ENCODE data around the gene ADARB2.

The ADARB2 gene

GRCh38 chr10:1596482-1597099 is 140.7 kb downstream of the ADARB2 start:
- DNase-seq (ENCODE audit: low read depth in 3 of 3): no peak

DNA sequence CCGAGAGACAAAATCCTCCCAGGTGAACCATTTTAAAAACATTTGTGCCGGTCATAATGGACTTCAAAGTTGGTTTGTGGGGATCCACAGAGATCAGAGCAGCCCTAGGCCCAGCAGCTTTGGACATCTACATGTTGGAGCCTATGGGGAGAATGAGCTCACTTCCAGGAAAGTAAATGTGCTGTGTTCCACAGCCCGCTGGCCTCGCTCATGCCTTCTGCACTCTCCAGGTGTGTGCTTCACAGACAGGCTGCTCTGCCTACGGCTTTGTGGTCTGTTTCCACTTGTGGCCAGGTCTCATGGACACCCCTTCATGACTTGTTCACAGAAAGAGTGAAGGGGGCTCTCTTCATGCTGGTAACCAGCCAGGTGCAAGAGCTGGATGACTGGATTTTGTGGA is 141.6 kb downstream of the ADARB2 start:
- DNase-seq (ENCODE audit: low read depth in 3 of 3): no peak

GRCh38 chr10:1595242-1595600 is 142.1 kb downstream of the ADARB2 start:
- no peak for DNase-seq (ENCODE audit: low read depth in 3 of 3)

DNA sequence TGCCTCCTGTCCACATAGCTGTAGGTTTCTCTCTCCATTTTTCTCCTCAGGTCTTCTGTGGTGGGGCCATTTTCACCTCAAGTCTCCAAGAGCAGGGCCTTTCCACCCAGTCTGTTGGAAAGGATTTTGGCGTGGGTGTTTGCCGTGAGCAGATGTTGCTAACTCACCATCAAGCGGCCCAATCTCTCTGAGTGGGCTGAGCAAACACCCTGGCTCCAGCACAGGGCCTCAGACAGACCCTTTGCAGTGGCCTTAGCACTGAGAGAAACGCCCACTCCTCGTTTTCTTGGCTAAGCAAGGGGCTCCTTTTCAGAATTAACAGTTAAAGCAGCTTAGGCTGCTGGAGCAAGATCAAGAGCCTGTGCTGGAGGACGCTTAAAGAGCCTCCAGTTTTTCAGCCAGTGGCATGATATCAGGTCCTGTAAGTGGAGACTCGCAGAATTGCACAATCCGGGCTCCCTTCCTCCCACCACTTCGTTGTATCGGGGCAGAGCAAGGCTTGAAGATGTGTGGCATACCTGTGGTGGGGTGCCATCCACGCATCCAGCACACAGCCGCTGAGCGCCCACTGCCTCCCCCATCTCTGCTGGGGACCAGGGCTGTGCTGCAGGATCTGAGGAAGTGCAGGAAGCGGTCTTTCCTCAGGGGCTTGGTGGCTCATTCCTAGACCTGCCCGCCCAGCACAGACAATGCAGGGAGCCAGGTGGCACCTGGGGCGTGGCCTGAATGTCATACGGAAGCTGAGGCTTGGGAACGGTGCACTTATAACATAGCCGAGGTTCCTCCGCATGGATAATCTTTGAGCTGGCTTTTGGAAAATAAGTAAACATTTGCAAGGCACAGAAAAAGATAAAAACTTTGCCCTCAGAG is 142.7 kb downstream of the ADARB2 start:
- no peak for DNase-seq (ENCODE audit: low read depth in 3 of 3)

GRCh38 chr10:1591742-1592141 is 145.6 kb downstream of the ADARB2 start:
- no peak for DNase-seq (ENCODE audit: low read depth in 3 of 3)

DNA sequence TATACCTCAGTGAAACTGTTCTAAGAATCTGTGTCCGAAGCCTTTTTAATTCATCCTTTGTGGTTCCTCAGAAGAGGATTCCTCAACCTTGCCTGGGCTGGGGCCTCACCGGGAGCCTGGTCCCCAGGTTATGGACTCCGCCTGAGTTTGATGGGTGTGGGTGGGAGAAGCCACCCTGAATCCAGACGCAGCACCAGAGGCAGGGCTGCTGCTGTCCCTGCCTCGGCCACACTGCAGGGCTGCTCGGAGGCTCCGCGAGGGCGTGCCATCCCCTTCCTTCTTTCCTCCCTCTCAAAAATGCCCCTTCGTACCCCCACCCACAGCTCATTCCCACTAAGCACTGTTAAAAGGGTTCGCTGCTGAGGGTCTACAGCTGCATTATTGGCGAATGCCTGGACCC is 146.3 kb downstream of the ADARB2 start:
- no peak for DNase-seq (ENCODE audit: low read depth in 3 of 3)

- no peak for DNase-seq (ENCODE audit: low read depth in 3 of 3)
Measured at GRCh38 chr10:1589257-1589656, 148.1 kb downstream of the ADARB2 start.

GRCh38 chr10:1582739-1583138 is 154.6 kb downstream of the ADARB2 start:
- no peak for DNase-seq (ENCODE audit: low read depth in 3 of 3)

GRCh38 chr10:1581189-1581588 is 156.1 kb downstream of the ADARB2 start:
- DNase-seq (ENCODE audit: low read depth in 3 of 3): no peak

GRCh38 chr10:1579671-1580070 is 157.7 kb downstream of the ADARB2 start:
- DNase-seq (ENCODE audit: low read depth in 3 of 3): no peak

- no peak for DNase-seq (ENCODE audit: low read depth in 3 of 3)
Measured at GRCh38 chr10:1579141-1579491, 158.2 kb downstream of the ADARB2 start.

DNA sequence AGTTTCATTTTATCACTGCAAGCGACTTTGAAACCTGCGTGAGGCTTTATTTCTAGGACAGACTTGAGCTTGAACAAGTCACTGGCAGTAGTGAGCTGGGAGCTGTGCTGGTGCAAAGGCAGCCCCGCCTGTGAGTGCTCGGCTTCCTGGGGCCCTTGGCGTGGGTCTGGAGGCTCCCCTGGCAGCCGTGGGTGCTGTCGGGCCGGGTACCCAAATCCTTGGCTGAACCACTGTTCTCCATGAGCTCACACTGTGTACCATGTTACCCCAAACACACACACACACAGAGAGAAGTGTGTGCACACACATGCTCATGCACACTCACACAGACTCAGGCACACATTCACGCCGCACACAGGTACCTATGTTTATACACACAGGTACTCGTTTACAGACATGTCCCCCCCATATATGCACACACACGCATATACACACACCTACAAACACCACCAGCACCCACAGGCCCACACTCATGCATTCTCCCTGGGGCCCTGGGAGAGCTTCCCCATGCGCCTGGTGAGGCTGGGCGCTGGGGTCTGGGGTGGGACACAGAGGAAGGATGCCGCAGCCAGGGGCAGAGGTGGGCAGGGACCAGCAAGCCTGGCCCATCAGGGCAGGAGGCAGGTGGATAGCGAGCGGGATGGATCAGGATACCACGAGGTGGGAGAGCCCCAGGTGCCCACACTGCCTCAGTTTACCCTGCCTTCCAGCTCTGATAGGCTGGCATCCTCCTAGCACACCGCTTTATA is 158.8 kb downstream of the ADARB2 start:
- no peak for DNase-seq (ENCODE audit: low read depth in 3 of 3)

GRCh38 chr10:1577945-1578344 is 159.4 kb downstream of the ADARB2 start:
- DNase-seq (ENCODE audit: low read depth in 3 of 3): no peak

DNA sequence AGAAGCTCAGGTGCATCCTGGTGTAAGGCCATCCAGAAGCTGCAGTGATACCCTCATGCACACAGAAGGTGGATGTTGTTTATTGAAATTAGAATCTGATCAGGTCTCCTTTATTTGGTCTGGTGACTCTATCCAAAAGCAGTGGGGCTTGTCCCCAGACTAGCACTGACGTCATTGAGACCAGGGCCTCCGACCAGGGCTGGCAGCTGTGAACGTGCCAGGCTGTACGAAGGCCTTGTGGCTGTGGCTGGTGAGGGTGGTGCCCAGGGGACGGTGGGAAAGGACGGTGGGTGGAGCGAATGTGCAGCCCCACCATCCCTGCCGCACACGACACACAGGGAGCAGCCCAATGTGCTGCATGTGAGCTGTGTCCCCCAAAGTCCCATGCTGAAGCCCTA is 160.0 kb downstream of the ADARB2 start:
- DNase-seq (ENCODE audit: low read depth in 3 of 3): no peak

DNA sequence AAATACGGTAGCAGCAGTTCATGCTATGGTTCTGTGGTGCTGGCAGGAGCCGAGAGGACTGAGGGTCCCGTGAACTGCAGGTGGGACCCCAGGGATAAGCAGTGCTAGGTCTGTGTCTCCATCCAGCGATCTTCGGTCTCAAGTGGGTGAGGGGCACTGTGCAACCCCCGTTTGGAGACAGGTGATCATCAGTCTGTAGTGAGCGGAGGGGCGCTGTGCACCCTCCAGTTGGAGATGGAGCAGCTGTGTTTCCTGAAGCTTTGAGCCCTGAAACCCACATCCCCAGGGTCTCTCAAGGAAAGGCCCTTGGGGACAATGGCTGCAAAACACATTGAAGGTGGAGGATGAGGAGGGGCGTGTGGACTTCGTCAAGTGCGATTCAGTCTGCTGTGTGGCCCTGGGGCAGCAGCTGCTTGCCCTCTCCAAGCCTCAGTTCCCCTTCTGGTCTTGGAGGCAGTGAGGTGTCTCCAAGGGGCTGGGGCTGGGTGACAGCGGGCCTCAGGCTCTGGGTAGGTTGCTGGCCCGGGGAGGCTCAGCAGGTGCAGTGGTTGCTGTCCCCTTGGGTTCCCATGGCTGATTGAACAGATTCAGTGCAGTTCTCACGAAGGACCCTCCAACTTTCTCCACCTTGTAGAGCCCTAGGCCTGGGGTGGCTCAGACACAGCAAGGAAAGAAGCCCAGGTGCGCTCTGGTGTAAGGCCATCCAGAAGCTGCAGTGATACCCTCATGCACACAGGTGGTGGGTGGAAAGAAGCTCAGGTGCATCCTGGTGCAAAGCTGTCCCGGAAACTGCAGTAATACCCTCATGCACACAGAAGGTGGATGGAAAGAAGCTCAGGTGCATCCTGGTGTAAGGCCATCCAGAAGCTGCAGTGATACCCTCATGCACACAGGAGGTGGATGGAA is 160.6 kb downstream of the ADARB2 start:
- no peak for DNase-seq (ENCODE audit: low read depth in 3 of 3)

GRCh38 chr10:1575481-1576244 is 161.7 kb downstream of the ADARB2 start:
- no peak for DNase-seq (ENCODE audit: low read depth in 3 of 3)

GRCh38 chr10:1574719-1575118 is 162.6 kb downstream of the ADARB2 start:
- no peak for DNase-seq (ENCODE audit: low read depth in 3 of 3)

DNA sequence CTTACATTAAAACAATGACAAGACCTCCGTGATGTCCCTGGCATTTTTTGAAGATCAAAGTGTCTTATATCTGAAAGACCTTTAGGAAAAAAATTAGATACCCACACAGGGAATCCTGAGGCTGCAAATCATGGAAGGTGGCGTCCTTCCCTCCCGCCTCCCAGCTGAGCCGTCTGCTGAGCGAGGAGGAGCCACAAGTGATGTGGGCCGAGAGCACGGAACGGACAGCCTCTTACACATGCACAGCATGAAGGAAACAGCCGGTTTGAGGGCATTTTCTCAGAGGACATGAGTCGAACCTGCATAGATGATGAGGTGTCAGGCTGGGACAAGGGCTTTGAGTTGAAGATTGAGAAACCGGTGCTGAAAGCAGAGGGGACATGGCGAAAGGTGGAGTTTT is 163.3 kb downstream of the ADARB2 start:
- DNase-seq (ENCODE audit: low read depth in 3 of 3): no peak

DNA sequence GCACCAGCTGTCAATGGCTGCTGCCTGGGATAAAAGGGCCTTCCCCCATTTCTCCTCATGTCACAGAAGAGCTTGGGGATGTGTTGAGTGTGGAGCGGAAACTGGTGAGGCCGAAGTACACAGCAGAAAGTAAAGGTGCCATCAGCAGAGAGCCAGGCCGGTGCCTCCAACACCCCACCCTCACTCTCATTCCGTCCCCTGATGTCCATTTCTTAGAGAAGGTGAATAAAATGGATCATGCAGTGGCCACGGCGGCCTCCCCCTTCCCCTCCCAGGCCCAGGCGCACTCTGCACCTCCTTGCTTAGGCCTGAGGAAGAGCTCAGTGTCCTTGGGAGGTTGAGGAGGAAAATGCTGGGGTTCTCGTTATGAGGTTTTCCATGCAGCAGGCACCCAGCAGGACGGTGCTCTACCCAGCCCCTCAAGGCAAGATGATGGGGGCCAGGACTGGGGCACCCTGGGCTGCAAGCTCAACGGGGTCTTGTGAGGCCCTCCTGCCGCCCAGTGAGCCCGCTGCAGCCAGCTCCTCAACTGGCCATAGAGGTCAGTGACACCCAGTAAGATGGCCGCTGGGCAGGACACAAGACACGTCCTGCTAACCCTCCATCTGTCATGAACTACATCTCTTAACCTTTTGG is 163.9 kb downstream of the ADARB2 start:
- DNase-seq (ENCODE audit: low read depth in 3 of 3): no peak

DNA sequence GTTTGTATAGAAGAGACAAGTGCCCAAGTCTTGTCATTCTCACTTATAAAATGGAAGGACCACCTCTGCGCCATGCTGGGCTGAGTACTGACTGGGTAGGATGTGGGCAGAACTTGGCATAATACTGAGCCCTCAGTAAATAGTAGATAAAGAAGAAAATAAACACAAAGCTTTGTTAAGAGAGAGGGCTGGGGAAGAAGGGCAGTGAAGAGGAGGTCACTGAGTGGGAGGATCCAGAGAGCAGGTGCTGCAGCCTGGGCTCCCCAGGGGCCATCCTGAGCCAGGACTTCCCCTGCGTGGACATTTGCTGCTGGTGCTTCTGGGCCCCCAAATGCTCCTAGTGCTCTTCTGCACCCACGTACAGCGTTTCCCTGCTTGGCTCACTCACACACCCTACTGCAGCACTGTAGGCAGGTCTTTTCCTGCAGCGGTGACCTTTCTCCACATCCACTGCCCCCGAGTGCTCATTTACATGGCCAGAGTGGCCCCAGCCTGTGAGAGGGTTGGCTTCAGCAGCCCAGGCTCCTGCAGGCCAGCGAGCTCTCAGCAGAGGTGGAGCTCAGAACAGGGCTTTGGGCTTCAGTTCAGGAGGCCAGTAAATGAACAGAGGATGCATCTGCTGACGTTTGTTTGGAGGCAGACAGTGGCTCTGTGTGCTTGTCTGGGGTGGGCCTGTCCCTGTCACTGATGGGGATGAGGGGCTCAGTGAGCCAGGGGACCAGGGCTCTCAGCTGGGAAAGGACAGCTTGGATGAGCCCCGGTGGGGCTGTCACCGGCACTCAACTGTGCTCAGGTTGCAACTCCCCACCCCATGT is 164.6 kb downstream of the ADARB2 start:
- DNase-seq (ENCODE audit: low read depth in 3 of 3): no peak
